ENCODE measurements around the gene CEMIP. TPM values are rescaled to one million over a fixed set of nuclear protein-coding genes. Genes with fewer than 3 reads are reported as not detected.

CEMIP gene
- polyA plus RNA-seq, 1 of the 3 experiments (the other 2 are of a cell fraction): 27.8 TPM

DNA sequence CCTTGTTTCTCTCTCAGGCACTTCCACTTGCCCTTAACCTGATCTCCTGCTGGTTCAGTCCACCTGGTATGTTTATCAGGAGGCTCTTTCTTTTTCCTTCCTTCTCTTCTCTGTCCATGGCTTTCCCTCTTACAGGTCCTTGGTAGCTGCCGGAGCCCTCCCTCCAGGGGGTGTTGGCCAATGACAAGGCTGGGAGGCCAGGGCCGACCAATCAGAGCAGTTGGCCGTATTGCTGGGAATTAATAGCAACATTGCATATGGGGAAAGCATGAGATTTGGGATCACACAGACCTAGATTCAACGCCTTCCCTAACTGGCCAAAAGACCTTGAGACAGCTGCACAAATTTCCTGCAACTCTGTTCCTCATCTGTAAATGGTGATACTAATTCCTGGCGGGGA, 62.4 kb downstream of the CEMIP start:
- TF ChIP-seq ZBTB33 (IDR thresholded peaks at IDR 0.05; ENCODE audit: borderline replicate concordance, low read depth): no peak
- no peak for TF ChIP-seq SIN3A (IDR thresholded peaks at IDR 0.05; ENCODE audit: borderline replicate concordance, low read depth, low read length)
- no peak for TF ChIP-seq MEF2A (IDR thresholded peaks at IDR 0.05; ENCODE audit: borderline replicate concordance, low read depth)
- TF ChIP-seq RCOR1 (IDR thresholded peaks at IDR 0.05; ENCODE audit: low read length): no peak
- TF ChIP-seq MAX (IDR thresholded peaks at IDR 0.05; ENCODE audit: low read depth): no peak
- CTCF ChIA-PET: no interaction called here
- H3K4me1 ChIP-seq (ENCODE audit: control insufficient read depth in 1 of 2, insufficient read depth in 2 of 2, low read depth in 1 of 2, low read length in 1 of 2): peaks cover 5 to 7% of the 10 kb centered on the region in 2 experiments; a peak in 1 of 4 replicates
- POLR2A ChIA-PET: no interaction called here
- H3K79me2 ChIP-seq (ENCODE audit: insufficient read depth): no peaks in the 10 kb centered on the region
- H3K27me3 ChIP-seq (ENCODE audit: insufficient read depth): no peaks in the 10 kb centered on the region
- H3K36me3 ChIP-seq (replicated peaks in 1 of 2; ENCODE audit: control insufficient read depth in 1 of 2, insufficient read depth in 2 of 2, low read length in 1 of 2): no peaks in the 10 kb centered on the region
- no peak overlapping the region for H3K4me2 ChIP-seq
- no peak overlapping the region for H3K9ac ChIP-seq
- no peaks in the 10 kb centered on the region for H3F3A ChIP-seq (replicated peaks; ENCODE audit: insufficient read depth)
- H3K27ac ChIP-seq (ENCODE audit: low read depth in 2 of 2, low read length in 1 of 2): no peak overlapping the region
- WGBS (ENCODE audit: low lambda C conversion rate): 82% methylated on average over 5 of the region's 5 CpGs
- no peak overlapping the region for H3K4me3 ChIP-seq (ENCODE audit: low read depth in 2 of 2, low read length in 1 of 2)
- H2AFZ ChIP-seq (ENCODE audit: low read depth): no peak overlapping the region
- DNase-seq: no peak
- no peaks in the 10 kb centered on the region for H4K20me1 ChIP-seq (ENCODE audit: insufficient read depth)
- H3K9me2 ChIP-seq: no peaks in the 10 kb centered on the region
- no peaks in the 10 kb centered on the region for H3K9me3 ChIP-seq

DNA sequence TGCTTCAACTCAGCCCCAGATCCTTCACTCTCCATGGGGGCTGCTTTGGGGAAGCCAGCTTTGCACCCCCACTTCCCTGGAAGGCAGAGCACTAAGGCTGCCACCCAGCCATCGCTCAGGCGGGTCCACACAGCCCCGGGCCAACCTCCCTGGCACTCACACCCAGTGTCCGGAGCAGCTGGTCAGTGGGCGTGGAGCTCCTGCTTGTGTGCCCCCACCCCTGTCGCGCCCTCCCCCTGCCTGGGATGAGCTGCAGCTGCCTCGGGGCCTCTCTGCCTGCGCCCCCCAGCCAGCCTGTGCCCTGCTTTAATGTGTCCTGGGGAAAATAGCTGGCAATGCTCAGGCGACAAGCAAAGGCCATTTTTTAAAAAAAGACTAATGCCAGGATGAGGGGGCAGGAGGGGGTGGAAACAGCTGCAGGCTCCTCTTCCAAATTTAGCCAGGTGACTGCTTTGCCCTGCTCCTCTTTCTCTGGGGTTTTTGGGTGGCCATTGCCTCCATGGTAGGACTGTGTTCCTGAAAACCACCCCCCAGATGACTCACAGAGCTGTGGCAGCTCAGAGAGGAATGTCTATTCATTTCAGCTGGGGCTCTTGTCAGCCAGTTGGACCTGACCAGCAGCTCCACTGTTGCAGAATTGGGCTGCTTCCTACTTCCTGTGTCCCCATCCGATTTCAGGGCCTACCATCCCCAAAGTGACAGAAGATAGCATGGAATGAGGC, 65.0 kb downstream of the CEMIP start:
- POLR2A ChIA-PET: no interaction called here
- DNase-seq: no peak
- CTCF ChIA-PET: interaction anchor here (1.0 to 1.3 kb wide), 3 partner anchors 9 to 277 kb away, joined by 3 to 7 read pairs (median 3); no protein-coding TSS in a partner anchor
- H3K36me3 ChIP-seq (replicated peaks in 1 of 2; ENCODE audit: control insufficient read depth in 1 of 2, insufficient read depth in 2 of 2, low read length in 1 of 2): no peaks in the 10 kb centered on the region
- no peak overlapping the region for H3K9ac ChIP-seq
- no peaks in the 10 kb centered on the region for H3K9me2 ChIP-seq
- no peaks in the 10 kb centered on the region for H4K20me1 ChIP-seq (ENCODE audit: insufficient read depth)
- WGBS (ENCODE audit: low lambda C conversion rate): 52% methylated on average over 7 of the region's 11 CpGs
- no peaks in the 10 kb centered on the region for H3K79me2 ChIP-seq (ENCODE audit: insufficient read depth)
- H3K9me3 ChIP-seq: no peaks in the 10 kb centered on the region
- H3K4me2 ChIP-seq: no peak overlapping the region
- no peaks in the 10 kb centered on the region for H3K27me3 ChIP-seq (ENCODE audit: insufficient read depth)
- peaks cover 0 to 5% of the 10 kb centered on the region in 2 experiments; a peak in 1 of 4 replicates for H3K4me1 ChIP-seq (ENCODE audit: control insufficient read depth in 1 of 2, insufficient read depth in 2 of 2, low read depth in 1 of 2, low read length in 1 of 2)
- no peak overlapping the region for H3K27ac ChIP-seq (ENCODE audit: low read depth in 2 of 2, low read length in 1 of 2)
- TF ChIP-seq CHD2 (IDR thresholded peaks at IDR 0.05; ENCODE audit: low read length, partially characterized antibody) (no peak), FOSL2 (IDR thresholded peaks at IDR 0.05; ENCODE audit: borderline replicate concordance, low read depth) (peak; percentile 78; the same call in 1 of the 2 replicates), NRF1 (IDR thresholded peaks at IDR 0.05; ENCODE audit: low read depth, low read length) (no peak), JUND (IDR thresholded peaks at IDR 0.05) (peak; percentile 53; the same call in 1 of the 2 replicates), TCF12 (IDR thresholded peaks at IDR 0.05) (peak; percentile 42; the same call in 1 of the 2 replicates)
- TF ChIP-seq, protein P1, sequence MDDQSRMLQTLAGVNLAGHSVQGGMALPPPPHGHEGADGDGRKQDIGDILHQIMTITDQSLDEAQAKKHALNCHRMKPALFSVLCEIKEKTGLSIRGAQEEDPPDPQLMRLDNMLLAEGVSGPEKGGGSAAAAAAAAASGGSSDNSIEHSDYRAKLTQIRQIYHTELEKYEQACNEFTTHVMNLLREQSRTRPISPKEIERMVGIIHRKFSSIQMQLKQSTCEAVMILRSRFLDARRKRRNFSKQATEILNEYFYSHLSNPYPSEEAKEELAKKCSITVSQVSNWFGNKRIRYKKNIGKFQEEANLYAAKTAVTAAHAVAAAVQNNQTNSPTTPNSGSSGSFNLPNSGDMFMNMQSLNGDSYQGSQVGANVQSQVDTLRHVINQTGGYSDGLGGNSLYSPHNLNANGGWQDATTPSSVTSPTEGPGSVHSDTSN (IDR thresholded peaks at IDR 0.05): peak; percentile 63
- H3K4me3 ChIP-seq (ENCODE audit: low read depth in 2 of 2, low read length in 1 of 2): no peak overlapping the region
- no peak overlapping the region for H2AFZ ChIP-seq (ENCODE audit: low read depth)
- no peaks in the 10 kb centered on the region for H3F3A ChIP-seq (replicated peaks; ENCODE audit: insufficient read depth)
